GM13977 (cell line): ENCODE results near the gene RNF125.
"Not testable (repeated sequence)": the region's sequence is repeated elsewhere in the genome, so short reads cannot be mapped to it uniquely, and the experiment has no call there.

Source experiments
- DNase-seq: peaks from one replicate; pipeline ENCODE4 v3.0.0; 2012; ENCODE audit warnings: low spot score
- in situ Hi-C: fragments of 300-500 bp; cut with MboI; formaldehyde crosslinking; loops from one replicate; pipeline ENCODE4 v1.12.0; 2022; ENCODE audit warnings: low sequenced_read_pairs, low pct_unique_long_range_greater_than_20kb, mixed read lengths, inconsistent platforms; ENCODE audit not compliant: unreplicated experiment
- TF ChIP-seq, protein P1 (sequence below): IDR thresholded peaks from 2 replicates; pipeline ENCODE4 v1.5.1; 2012; ENCODE audit warnings: mild to moderate bottlenecking, control low read depth; ENCODE audit not compliant: insufficient read depth; ENCODE audit errors: extremely low read depth, missing control alignments

Gene RNF125

GRCh38 chr18:32010124-32010721, 8.4 kb upstream of the RNF125 start:
- TF ChIP-seq, protein P1, sequence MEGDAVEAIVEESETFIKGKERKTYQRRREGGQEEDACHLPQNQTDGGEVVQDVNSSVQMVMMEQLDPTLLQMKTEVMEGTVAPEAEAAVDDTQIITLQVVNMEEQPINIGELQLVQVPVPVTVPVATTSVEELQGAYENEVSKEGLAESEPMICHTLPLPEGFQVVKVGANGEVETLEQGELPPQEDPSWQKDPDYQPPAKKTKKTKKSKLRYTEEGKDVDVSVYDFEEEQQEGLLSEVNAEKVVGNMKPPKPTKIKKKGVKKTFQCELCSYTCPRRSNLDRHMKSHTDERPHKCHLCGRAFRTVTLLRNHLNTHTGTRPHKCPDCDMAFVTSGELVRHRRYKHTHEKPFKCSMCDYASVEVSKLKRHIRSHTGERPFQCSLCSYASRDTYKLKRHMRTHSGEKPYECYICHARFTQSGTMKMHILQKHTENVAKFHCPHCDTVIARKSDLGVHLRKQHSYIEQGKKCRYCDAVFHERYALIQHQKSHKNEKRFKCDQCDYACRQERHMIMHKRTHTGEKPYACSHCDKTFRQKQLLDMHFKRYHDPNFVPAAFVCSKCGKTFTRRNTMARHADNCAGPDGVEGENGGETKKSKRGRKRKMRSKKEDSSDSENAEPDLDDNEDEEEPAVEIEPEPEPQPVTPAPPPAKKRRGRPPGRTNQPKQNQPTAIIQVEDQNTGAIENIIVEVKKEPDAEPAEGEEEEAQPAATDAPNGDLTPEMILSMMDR = no peak
- in situ Hi-C loops = no loop called here
- no peak for DNase-seq

DNA sequence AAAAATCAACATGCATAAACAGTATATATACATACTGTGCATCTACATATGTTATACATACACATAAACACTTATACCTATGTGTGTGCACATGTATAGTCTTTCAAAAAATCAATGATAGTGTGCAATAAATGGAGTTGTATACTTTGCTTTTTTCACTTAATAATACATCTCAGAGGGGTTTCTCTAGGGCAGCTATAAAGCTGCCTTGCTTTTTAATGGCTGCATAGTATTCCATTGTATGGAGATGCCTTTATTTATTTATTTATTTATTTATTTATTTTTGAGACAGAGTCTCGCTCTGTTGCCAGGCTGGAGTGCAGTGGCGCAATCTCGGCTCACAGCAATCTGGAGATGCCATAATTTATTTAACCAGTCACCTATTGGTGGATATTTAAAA, 7.4 kb upstream of the RNF125 start:
- DNase-seq = no peak
- TF ChIP-seq, protein P1 = no peak
- in situ Hi-C loops = no loop called here

GRCh38 chr18:32019251-32019948, 775 bp downstream of the RNF125 start:
- TF ChIP-seq, protein P1 = peak; percentile 16
- peak; percentile 62 for DNase-seq
- in situ Hi-C loops = no loop called here

DNA sequence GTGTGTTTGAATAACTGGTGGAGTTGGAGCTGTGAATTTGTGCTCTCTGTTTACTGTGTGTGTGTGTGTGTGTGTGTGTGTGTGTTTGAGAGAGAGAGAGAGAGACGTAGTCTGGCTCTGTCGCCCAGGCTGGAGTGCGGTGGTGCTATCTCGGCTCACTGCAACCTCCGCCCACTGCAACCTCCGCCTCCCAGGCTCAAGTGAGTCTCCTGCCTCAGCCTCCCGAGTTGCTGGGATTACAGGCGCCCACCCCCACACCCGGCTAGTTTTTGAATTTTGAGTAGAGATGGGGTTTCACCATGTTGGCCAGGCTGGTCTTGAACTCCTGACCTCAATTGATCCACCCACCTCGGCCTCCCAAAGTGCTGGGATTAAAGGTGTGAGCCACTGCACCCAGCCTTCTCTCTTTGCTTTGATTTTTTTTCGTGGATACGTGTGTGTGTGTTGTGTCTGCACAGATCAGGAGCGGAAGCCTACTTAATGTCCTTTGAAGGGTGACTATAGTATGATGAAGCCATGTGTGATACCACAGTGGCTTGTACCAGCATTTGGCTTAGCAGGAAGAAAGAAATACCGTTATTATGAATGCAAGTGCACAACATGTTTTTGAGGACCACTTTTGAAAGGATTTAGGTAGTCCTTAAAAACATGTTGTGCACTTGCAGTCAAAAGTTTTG, 1.5 kb downstream of the RNF125 start:
- DNase-seq, in situ Hi-C loops: not testable (repeated sequence)

DNA sequence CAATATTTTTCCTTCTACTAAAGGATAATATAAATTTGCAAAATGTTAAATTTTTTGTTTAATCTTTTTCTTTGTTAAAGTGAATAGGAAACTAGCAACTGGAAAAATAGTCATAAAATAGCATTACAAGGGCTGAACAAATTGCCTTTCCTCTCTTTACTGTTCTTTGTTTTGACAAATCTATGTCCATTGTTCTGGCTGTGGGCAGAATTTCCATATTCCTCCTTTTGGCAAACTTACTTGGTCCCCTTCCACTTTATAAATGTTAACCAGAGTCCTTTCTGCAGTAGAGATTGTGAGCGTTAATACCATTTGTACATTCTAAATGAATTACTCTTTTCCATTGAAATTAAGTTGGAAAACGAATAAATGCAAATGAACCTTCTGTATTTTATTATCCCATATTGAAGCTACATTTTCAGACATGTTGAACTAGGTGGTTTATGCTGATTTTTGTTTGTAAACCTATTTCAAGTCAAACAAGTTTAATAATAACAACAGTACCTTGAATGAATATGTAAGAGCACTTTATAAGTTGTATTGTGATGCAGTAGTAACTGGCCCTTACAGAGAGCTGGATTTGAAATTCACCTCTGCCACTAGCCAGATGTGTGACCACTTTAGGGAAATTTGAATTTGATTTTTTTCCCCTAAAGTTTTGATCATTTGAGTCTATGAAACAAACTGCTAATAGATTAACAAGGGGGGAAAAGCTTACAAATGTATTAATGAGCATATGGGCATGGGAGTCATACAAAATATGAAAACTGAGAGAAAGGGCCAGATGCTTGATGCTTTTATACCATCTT, 3.3 kb downstream of the RNF125 start:
- in situ Hi-C loops = no loop called here
- TF ChIP-seq, protein P1 = no peak
- no peak for DNase-seq

DNA sequence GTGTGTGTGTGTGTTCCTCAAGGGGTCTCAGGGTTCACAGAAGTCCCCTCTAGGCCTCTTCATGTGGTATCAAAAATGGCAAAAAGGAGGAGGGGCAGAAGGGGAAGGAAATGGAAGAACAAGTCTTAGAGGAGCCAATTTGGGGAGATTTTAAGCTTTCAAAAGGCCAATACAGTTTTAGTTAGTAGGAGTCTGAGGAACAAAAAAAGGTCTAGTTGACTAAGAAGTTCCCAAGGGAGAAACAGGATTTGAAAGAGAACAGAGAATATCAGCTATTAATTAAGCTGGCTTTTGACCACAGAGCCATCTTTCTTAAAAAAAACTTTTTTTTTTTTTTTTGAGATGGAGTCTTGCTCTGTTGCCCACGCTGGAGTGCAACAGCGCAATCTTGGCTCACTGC, 7.1 kb downstream of the RNF125 start:
- in situ Hi-C loops = no loop called here

More for the DNA sequence above, 7.1 kb downstream of the RNF125 start:
- TF ChIP-seq, protein P1 = no peak
- DNase-seq = no peak
